Measurements from ENCODE around the gene FFAR1.

FFAR1 gene

DNA sequence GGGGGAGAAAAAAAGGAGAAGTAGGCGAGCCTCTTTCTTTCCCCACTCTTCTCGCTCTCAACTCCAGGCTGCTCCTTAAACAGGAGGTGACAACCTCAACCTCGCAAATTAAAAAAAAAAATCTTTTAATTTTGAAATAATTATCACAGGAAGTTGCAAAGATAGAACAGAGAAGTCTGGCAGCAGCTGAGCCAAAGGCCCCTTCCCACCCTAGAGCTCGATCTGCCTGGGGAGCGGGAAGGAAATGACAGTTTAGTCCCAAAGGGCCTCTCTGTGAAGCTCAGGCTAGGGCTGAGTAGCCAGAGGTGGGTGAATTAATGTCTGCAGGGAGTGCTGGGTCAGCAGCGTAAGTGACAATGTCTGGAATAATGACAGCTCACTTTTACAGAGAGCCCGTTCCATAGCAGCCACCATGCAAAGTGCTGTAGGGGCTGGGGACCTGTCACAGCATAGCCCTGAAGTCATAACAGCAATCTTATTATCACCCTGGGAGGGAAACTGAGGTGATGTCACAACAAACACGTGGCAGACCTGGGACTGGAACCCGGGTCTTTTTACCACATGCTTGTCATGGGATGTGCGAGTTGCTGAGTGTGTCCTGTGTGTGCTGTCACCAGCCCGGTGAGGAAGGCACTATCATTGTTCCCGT is 27.5 kb upstream of the FFAR1 start:
- ChIA-PET POLR2A (no interaction called here), CTCF (no interaction called here)
- DNase-seq (ENCODE audit: extremely low spot score) = no peak
- TF ChIP-seq L3MBTL2 (conservative IDR thresholded peaks at IDR 0.05) (no peak), ARNT (IDR thresholded peaks at IDR 0.05) (no peak)

- TF ChIP-seq FOXM1 (IDR thresholded peaks at IDR 0.05; ENCODE audit: borderline replicate concordance) (no peak), SUZ12 (IDR thresholded peaks at IDR 0.05) (no peak), CTBP1 (IDR thresholded peaks at IDR 0.05; ENCODE audit: borderline replicate concordance) (no peak), ZNF384 (IDR thresholded peaks at IDR 0.05) (no peak), FOXA1 (IDR thresholded peaks at IDR 0.05) (no peak), L3MBTL2 (conservative IDR thresholded peaks at IDR 0.05) (no peak), TARDBP (IDR thresholded peaks at IDR 0.05) (no peak), LEF1 (IDR thresholded peaks at IDR 0.05; ENCODE audit: borderline replicate concordance) (no peak), NFRKB (IDR thresholded peaks at IDR 0.05) (no peak), ARNT (IDR thresholded peaks at IDR 0.05) (no peak), FOXK2 (IDR thresholded peaks at IDR 0.05) (no peak)
- POLR2A ChIA-PET = no interaction called here
- CTCF ChIA-PET = no interaction called here
- no peak for DNase-seq (ENCODE audit: extremely low spot score)
Measured at GRCh38 chr19:35321291-35321690, 26.4 kb upstream of the FFAR1 start.

DNA sequence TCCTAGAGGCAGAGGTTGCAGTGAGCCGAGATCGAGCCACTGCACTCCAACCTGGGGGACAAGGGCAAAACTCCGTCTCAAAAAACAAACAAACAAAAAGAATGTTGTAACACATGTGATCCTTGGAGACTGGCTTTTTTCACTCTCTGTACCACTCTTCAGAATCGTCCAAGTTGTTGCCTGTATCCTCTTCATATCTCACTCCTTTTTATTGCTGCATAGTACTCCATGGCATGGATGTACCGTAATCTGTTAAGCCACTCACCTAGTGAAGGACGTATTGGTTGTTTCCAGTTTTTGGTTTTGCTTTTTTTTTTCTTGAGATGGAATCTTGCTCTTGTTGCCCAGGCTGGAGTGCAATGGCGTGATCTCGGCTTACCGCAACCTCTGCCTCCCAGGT is 25.7 kb upstream of the FFAR1 start:
- no peak for DNase-seq (ENCODE audit: extremely low spot score)
- ChIA-PET CTCF (no interaction called here), POLR2A (no interaction called here)
- no peak for TF ChIP-seq ARNT (IDR thresholded peaks at IDR 0.05)
- no peak for TF ChIP-seq ELF4 (IDR thresholded peaks at IDR 0.05)
- no peak for TF ChIP-seq SUZ12 (IDR thresholded peaks at IDR 0.05)
- no peak for TF ChIP-seq FOXM1 (IDR thresholded peaks at IDR 0.05; ENCODE audit: borderline replicate concordance)
- no peak for TF ChIP-seq NFRKB (IDR thresholded peaks at IDR 0.05)
- no peak for TF ChIP-seq FOXK2 (IDR thresholded peaks at IDR 0.05)
- TF ChIP-seq LEF1 (IDR thresholded peaks at IDR 0.05; ENCODE audit: borderline replicate concordance) = no peak
- TF ChIP-seq L3MBTL2 (conservative IDR thresholded peaks at IDR 0.05) = no peak
- no peak for TF ChIP-seq SP1 (IDR thresholded peaks at IDR 0.05)
- TF ChIP-seq HDGF (IDR thresholded peaks at IDR 0.05; ENCODE audit: borderline replicate concordance) = no peak
- no peak for TF ChIP-seq FOXA1 (IDR thresholded peaks at IDR 0.05)

DNA sequence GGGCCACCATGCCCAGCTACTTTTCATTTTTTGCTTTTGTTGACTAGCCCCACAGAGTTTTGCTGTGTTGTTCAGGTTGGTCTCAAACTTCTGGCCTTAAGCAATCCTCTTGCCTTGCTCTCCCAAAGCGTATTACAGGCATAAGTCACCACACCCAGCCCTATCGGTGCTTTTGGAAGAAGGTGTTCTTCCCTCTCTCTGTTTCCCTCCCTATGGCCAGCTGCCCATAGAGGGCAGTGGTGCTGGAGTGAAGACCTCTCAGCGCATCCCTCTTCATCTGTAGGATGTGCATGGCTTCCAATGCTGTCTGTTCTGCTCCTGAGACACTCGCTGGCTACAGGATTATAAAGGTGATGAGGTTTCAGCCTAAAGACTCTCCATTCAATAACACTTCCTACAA is 20.1 kb upstream of the FFAR1 start:
- no peak for DNase-seq (ENCODE audit: extremely low spot score)
- no peak for TF ChIP-seq BHLHE40 (IDR thresholded peaks at IDR 0.05; ENCODE audit: borderline replicate concordance)
- no peak for TF ChIP-seq SP1 (IDR thresholded peaks at IDR 0.05)
- no peak for TF ChIP-seq LEF1 (IDR thresholded peaks at IDR 0.05; ENCODE audit: borderline replicate concordance)
- ChIA-PET POLR2A (no interaction called here), CTCF (no interaction called here)

GRCh38 chr19:35328851-35329285 is 18.8 kb upstream of the FFAR1 start, which contains the start of gene CD22:
CD22 (plus strand) TSS chr19:35329187; CDS start chr19:35332041, 2,854 bp downstream.
- CTCF ChIA-PET = no interaction called here
- DNase-seq (ENCODE audit: extremely low spot score) = no peak
- POLR2A ChIA-PET = no interaction called here

GRCh38 chr19:35329323-35329722 is 18.4 kb upstream of the FFAR1 start:
- TF ChIP-seq PKNOX1 (IDR thresholded peaks at IDR 0.05) (no peak), ARNT (IDR thresholded peaks at IDR 0.05) (no peak), BHLHE40 (IDR thresholded peaks at IDR 0.05; ENCODE audit: borderline replicate concordance) (no peak), NFRKB (IDR thresholded peaks at IDR 0.05) (no peak), SP1 (IDR thresholded peaks at IDR 0.05) (no peak), L3MBTL2 (conservative IDR thresholded peaks at IDR 0.05) (no peak), CTBP1 (IDR thresholded peaks at IDR 0.05; ENCODE audit: borderline replicate concordance) (no peak), ELF4 (IDR thresholded peaks at IDR 0.05) (no peak), HDGF (IDR thresholded peaks at IDR 0.05; ENCODE audit: borderline replicate concordance) (no peak), FOXM1 (IDR thresholded peaks at IDR 0.05; ENCODE audit: borderline replicate concordance) (no peak), SUZ12 (IDR thresholded peaks at IDR 0.05) (no peak)
- ChIA-PET POLR2A (no interaction called here), CTCF (no interaction called here)
- DNase-seq (ENCODE audit: extremely low spot score) = no peak

More at GRCh38 chr19:35328851-35329285, 18.8 kb upstream of the FFAR1 start, which contains the start of gene CD22:
- no peak for TF ChIP-seq TARDBP (IDR thresholded peaks at IDR 0.05)
- no peak for TF ChIP-seq HDGF (IDR thresholded peaks at IDR 0.05; ENCODE audit: borderline replicate concordance)
- no peak for TF ChIP-seq SUZ12 (IDR thresholded peaks at IDR 0.05)
- TF ChIP-seq NFRKB (IDR thresholded peaks at IDR 0.05) = no peak
- no peak for TF ChIP-seq ARNT (IDR thresholded peaks at IDR 0.05)
- TF ChIP-seq ZNF384 (IDR thresholded peaks at IDR 0.05) = no peak
- TF ChIP-seq PKNOX1 (IDR thresholded peaks at IDR 0.05) = no peak
- no peak for TF ChIP-seq L3MBTL2 (conservative IDR thresholded peaks at IDR 0.05)
- TF ChIP-seq FOXK2 (IDR thresholded peaks at IDR 0.05) = no peak
- no peak for TF ChIP-seq BHLHE40 (IDR thresholded peaks at IDR 0.05; ENCODE audit: borderline replicate concordance)
- TF ChIP-seq CTBP1 (IDR thresholded peaks at IDR 0.05; ENCODE audit: borderline replicate concordance) = no peak
- no peak for TF ChIP-seq FOXA1 (IDR thresholded peaks at IDR 0.05)

- ChIA-PET CTCF (no interaction called here), POLR2A (no interaction called here)
- no peak for DNase-seq (ENCODE audit: extremely low spot score)
- TF ChIP-seq TARDBP (IDR thresholded peaks at IDR 0.05) (no peak), ELF4 (IDR thresholded peaks at IDR 0.05) (no peak), ZNF384 (IDR thresholded peaks at IDR 0.05) (no peak), FOXK2 (IDR thresholded peaks at IDR 0.05) (no peak), SP1 (IDR thresholded peaks at IDR 0.05) (no peak), SUZ12 (IDR thresholded peaks at IDR 0.05) (no peak), CTBP1 (IDR thresholded peaks at IDR 0.05; ENCODE audit: borderline replicate concordance) (no peak), LEF1 (IDR thresholded peaks at IDR 0.05; ENCODE audit: borderline replicate concordance) (no peak), ARNT (IDR thresholded peaks at IDR 0.05) (no peak), FOXA1 (IDR thresholded peaks at IDR 0.05) (no peak), FOXM1 (IDR thresholded peaks at IDR 0.05; ENCODE audit: borderline replicate concordance) (no peak), HDGF (IDR thresholded peaks at IDR 0.05; ENCODE audit: borderline replicate concordance) (no peak), NFRKB (IDR thresholded peaks at IDR 0.05) (no peak), L3MBTL2 (conservative IDR thresholded peaks at IDR 0.05) (no peak), PKNOX1 (IDR thresholded peaks at IDR 0.05) (no peak), BHLHE40 (IDR thresholded peaks at IDR 0.05; ENCODE audit: borderline replicate concordance) (no peak)
Measured at GRCh38 chr19:35330475-35330874, 17.2 kb upstream of the FFAR1 start.
